ENCODE measurements around the gene ST3GAL3. TPM values are rescaled to one million over a fixed set of nuclear protein-coding genes. Genes with fewer than 3 reads are reported as not detected.

The ST3GAL3 gene
- total and polyA plus RNA-seq, 3 donors from 2014 or later = 42.9 to 62.0 (median 50.7) TPM

- H3K4me3 ChIP-seq = no peak overlapping the region
- H3K27ac ChIP-seq = no peak overlapping the region
- H3K36me3 ChIP-seq (ENCODE audit: low read depth, missing control alignments) = no peaks in the 10 kb centered on the region
- H3K9me3 ChIP-seq = no peaks in the 10 kb centered on the region
- intact Hi-C loops (cut with DNase I; ENCODE audit: low total_unique reads) = no loop called here
- DNase-seq = no peak
- no peaks in the 10 kb centered on the region for H3K27me3 ChIP-seq
- TF ChIP-seq, protein P1, sequence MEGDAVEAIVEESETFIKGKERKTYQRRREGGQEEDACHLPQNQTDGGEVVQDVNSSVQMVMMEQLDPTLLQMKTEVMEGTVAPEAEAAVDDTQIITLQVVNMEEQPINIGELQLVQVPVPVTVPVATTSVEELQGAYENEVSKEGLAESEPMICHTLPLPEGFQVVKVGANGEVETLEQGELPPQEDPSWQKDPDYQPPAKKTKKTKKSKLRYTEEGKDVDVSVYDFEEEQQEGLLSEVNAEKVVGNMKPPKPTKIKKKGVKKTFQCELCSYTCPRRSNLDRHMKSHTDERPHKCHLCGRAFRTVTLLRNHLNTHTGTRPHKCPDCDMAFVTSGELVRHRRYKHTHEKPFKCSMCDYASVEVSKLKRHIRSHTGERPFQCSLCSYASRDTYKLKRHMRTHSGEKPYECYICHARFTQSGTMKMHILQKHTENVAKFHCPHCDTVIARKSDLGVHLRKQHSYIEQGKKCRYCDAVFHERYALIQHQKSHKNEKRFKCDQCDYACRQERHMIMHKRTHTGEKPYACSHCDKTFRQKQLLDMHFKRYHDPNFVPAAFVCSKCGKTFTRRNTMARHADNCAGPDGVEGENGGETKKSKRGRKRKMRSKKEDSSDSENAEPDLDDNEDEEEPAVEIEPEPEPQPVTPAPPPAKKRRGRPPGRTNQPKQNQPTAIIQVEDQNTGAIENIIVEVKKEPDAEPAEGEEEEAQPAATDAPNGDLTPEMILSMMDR (IDR thresholded peaks at IDR 0.05) = no peak
- TF ChIP-seq POLR2A (IDR thresholded peaks at IDR 0.05) = no peak
- H3K4me1 ChIP-seq = no peaks in the 10 kb centered on the region
Observed at GRCh38 chr1:43666608-43667007, 40.7 kb upstream of the ST3GAL3 start.

DNA sequence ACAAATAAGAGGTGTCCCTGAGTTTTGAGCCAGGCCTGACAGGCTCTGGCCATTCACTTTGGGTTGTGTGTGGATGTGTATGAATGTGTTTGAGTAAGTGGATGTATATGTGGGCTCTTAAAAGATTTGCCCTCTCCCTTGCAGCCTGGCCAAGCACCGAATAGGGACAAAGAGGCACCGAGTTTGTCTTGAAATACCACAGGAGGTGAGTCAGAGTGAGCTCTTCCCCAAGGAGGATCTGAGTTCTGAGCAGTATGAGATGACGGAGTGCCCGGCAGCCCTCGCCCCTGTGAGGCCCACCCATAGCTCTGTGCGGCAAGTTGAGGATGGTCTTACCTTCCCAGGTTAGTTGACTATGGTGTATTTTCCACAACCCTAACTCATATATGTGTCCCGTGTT lies 38.4 kb upstream of the ST3GAL3 start:
- no peaks in the 10 kb centered on the region for H3K4me1 ChIP-seq
- no peaks in the 10 kb centered on the region for H3K36me3 ChIP-seq (ENCODE audit: low read depth, missing control alignments)
- no peak for TF ChIP-seq POLR2A (IDR thresholded peaks at IDR 0.05)
- TF ChIP-seq, protein P1 (IDR thresholded peaks at IDR 0.05) = no peak
- no peak overlapping the region for H3K27ac ChIP-seq
- no peaks in the 10 kb centered on the region for H3K9me3 ChIP-seq
- no peak overlapping the region for H3K4me3 ChIP-seq
- intact Hi-C loops (cut with DNase I; ENCODE audit: low total_unique reads) = no loop called here
- no peak for DNase-seq
- no peaks in the 10 kb centered on the region for H3K27me3 ChIP-seq
- 88 to 94% methylated on average over 7 of the region's 7 CpGs for WGBS, 2 donors

DNA sequence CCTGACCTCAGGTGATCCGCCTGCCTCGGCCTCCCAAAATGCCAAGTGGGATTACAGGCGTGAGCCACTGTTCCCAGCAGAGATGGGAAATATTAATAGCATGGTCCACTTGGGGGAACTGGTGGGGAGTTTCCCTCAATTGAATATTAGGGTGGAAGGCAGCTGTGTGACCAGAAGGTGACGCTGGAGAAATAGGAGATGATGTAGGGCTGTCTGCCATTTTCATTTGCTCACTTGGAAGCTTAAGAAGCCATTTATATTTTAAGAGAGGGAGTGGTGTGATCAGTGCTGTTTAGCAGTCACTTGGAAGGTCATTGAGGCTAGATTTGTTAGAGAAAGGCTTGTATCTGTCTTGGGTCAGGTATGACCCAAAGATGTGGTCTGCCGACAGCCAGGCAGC lies 37.5 kb upstream of the ST3GAL3 start:
- intact Hi-C loops (cut with DNase I; ENCODE audit: low total_unique reads) = no loop called here
- whole genome bisulfite sequencing, 2 donors = 93 to 97% methylated on average over 5 of the region's 5 CpGs
- H3K27ac ChIP-seq = no peak overlapping the region
- no peaks in the 10 kb centered on the region for H3K9me3 ChIP-seq
- H3K4me1 ChIP-seq = no peaks in the 10 kb centered on the region
- no peak overlapping the region for H3K4me3 ChIP-seq
- no peaks in the 10 kb centered on the region for H3K27me3 ChIP-seq
- H3K36me3 ChIP-seq (ENCODE audit: low read depth, missing control alignments) = no peaks in the 10 kb centered on the region
- DNase-seq = no peak
- TF ChIP-seq, protein P1 (IDR thresholded peaks at IDR 0.05) = no peak
- no peak for TF ChIP-seq POLR2A (IDR thresholded peaks at IDR 0.05)

DNA sequence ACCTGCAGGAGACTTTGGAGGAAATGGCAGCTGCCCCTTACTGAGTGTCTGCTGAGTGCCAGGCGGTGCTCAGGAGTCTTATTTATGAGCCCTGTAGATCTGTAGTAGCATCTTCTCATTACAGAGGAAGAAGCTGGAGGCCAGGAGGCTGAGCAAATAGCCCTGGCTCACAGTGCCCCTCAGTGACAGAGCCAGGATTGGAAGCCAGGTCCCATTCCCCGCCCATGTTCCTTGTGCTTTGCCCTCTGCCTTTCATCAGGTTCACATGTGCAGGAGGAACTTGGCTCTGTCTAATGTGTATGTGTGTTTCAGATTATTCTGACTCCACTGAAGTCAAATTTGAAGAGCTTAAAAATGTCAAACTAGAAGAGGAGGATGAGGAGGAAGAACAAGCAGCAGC lies 36.1 kb upstream of the ST3GAL3 start:
- WGBS, 2 donors = 92 to 95% methylated on average over 2 of the region's 2 CpGs
- Histone ChIP-seq H3K4me3 (no peak overlapping the region), H3K4me1 (no peaks in the 10 kb centered on the region), H3K27me3 (no peaks in the 10 kb centered on the region), H3K27ac (no peak overlapping the region), H3K36me3 (ENCODE audit: low read depth, missing control alignments) (no peaks in the 10 kb centered on the region), H3K9me3 (no peaks in the 10 kb centered on the region)
- intact Hi-C loops (cut with DNase I; ENCODE audit: low total_unique reads) = no loop called here
- TF ChIP-seq, protein P1 (IDR thresholded peaks at IDR 0.05) = no peak
- no peak for TF ChIP-seq POLR2A (IDR thresholded peaks at IDR 0.05)
- DNase-seq = no peak

DNA sequence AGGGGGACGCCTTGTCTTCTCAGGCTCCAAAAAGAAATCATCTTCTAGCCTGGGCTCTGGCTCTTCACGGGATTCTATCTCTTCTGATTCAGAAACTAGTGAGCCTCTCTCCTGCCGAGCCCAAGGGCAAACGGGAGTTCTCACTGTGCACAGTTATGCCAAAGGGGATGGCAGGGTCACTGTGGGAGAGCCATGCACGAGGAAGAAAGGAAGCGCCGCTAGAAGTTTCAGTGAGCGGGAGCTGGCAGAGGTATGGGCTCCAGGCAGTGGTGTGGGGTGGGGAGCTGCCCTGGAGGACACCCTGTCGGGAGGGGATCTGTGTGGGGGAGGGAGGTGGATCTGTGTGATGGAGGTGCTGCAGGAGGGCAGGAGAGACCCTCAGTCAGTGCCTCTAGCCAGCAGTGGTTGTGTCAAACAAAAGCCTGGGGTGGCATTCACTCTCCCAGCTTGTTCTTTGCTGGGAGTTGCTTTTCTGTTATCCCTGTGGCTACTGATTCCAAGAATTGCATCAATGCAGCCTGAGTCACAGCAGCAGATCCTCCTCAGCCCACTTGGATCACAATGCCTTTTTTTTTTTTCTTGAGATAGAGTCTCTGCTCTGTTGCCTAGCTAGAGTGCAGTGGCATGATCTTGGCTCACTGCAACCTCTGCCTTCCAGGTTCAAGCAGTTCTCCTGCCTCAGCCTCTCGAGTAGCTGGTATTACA lies 35.6 kb upstream of the ST3GAL3 start:
- TF ChIP-seq, protein P1 (IDR thresholded peaks at IDR 0.05) = no peak
- no peak for TF ChIP-seq POLR2A (IDR thresholded peaks at IDR 0.05)
- WGBS, 2 donors = 83 to 85% methylated on average over 10 of the region's 10 CpGs

More for the DNA sequence above, 35.6 kb upstream of the ST3GAL3 start:
- no peak for DNase-seq
- no peaks in the 10 kb centered on the region for H3K9me3 ChIP-seq
- no peaks in the 10 kb centered on the region for H3K27me3 ChIP-seq
- no peak overlapping the region for H3K27ac ChIP-seq
- H3K36me3 ChIP-seq (ENCODE audit: low read depth, missing control alignments) = no peaks in the 10 kb centered on the region
- no peak overlapping the region for H3K4me3 ChIP-seq
- no peaks in the 10 kb centered on the region for H3K4me1 ChIP-seq
- intact Hi-C loops (cut with DNase I; ENCODE audit: low total_unique reads) = no loop called here

Measured in testis (tissue), 3 donors.